Measurements from ENCODE around the gene EDRF1. TPM values are rescaled to one million over a fixed set of nuclear protein-coding genes. Genes with fewer than 3 reads are reported as not detected.

Gene EDRF1
- total and polyA plus RNA-seq, 2 of the 8 experiments (the other 6 are each of a cell fraction or from before 2014, with no cell fraction given) = 19.9 to 37.8 TPM

DNA sequence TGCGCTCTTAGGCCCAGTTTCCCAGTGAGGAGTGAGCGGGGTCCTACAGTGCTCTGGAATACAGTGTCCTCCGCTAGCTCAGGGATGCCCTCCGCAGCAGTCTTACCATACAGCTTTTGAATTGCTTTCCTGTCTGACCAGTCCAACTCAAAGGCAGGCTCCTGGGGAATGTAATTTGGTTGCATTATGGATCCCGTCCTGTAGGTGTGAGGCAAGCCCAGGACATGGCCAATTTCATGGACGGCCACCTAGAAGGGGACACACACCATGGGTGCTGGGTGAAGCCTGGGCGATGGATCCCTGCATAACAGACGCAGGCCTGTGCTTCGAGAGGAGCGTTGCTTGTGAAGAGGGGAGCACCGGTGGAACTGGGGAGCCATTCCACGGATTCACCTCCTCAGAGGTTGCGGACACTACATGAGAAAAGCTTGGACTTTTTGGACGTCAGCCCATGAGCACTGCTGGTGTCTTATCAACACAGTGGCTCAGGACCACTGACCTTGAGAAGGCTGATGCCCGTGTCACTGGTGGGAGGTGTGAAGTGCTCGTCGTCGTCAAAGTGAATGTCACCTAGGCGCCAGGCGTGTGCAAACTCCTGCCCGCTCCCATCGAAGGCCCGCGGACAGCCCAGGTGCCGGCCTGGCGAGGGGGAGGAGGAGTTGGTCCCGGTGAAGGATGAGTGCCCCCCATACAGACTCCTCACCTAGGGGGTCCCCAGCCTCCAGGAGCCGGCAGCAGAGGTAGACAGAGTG is 52.8 kb downstream of the EDRF1 start:
- Histone ChIP-seq H4K20me1 (replicated peaks in 1 of 2; ENCODE audit: control insufficient read depth in 1 of 2, insufficient read depth in 2 of 2, low read length in 2 of 2) (peaks cover 0 to 2% of the 10 kb centered on the region in 2 experiments), H4K91ac (replicated peaks; ENCODE audit: insufficient read length, low read length) (no peak overlapping the region), H2BK20ac (ENCODE audit: low read length) (no peak overlapping the region), H4K5ac (ENCODE audit: insufficient read length, low read depth, low read length) (no peak overlapping the region), H2BK120ac (replicated peaks; ENCODE audit: low read depth, low read length) (no peak overlapping the region), H3K79me2 (ENCODE audit: control insufficient read depth in 1 of 2, insufficient read depth in 2 of 2, low read length in 2 of 2) (no peaks in the 10 kb centered on the region), H2AK5ac (ENCODE audit: low read depth, low read length) (no peak overlapping the region), H3K27me3 (replicated peaks in 1 of 4; ENCODE audit: control insufficient read depth in 3 of 4, extremely low read depth in 1 of 4, insufficient read depth in 3 of 4, low read length in 3 of 4) (no peaks in the 10 kb centered on the region), H3K56ac (replicated peaks; ENCODE audit: insufficient read length, low read depth, low read length) (no peak overlapping the region), H3K9ac (replicated peaks in 1 of 4; ENCODE audit: extremely low read depth in 1 of 4, low read depth in 3 of 4, low read length in 3 of 4) (no peak overlapping the region), H2BK12ac (ENCODE audit: low read depth, low read length) (no peak overlapping the region), H3K14ac (ENCODE audit: insufficient read length) (no peak overlapping the region), H3K79me1 (ENCODE audit: low read depth, low read length) (no peaks in the 10 kb centered on the region), H2AFZ (ENCODE audit: low read length) (no peak overlapping the region), H3K4me2 (ENCODE audit: insufficient read depth in 1 of 2, low read depth in 2 of 2, low read length in 2 of 2) (no peak overlapping the region), H3K9me3 (ENCODE audit: insufficient read depth in 2 of 2, low read depth in 1 of 2, low read length in 1 of 2) (no peaks in the 10 kb centered on the region), H3K4me1 (replicated peaks in 1 of 4; ENCODE audit: control insufficient read depth in 3 of 4, insufficient read depth in 4 of 4, low read length in 3 of 4) (no peaks in the 10 kb centered on the region), H4K8ac (ENCODE audit: extremely low read depth, insufficient read depth, low read length) (no peak overlapping the region), H3K4ac (replicated peaks; ENCODE audit: insufficient read length, low read depth, low read length) (no peak overlapping the region), H2BK15ac (ENCODE audit: low read length) (no peak overlapping the region), H3K36me3 (ENCODE audit: control insufficient read depth in 2 of 4, insufficient read depth in 4 of 4, low read length in 3 of 4) (no peaks in the 10 kb centered on the region), H2BK5ac (ENCODE audit: low read depth, low read length) (no peak overlapping the region), H3K4me3 (ENCODE audit: extremely low read depth in 1 of 4, insufficient read depth in 2 of 4, low read depth in 3 of 4, low read length in 4 of 4) (no peak overlapping the region), H3K23me2 (ENCODE audit: low read depth, low read length) (no peaks in the 10 kb centered on the region), H3K18ac (ENCODE audit: extremely low read depth, low read length) (no peak overlapping the region), H3K23ac (ENCODE audit: insufficient read length) (no peak overlapping the region), H3K27ac (ENCODE audit: low read depth, low read length) (no peak overlapping the region)
- POLR2A ChIA-PET (ENCODE audit: partially characterized antibody) = interaction anchor here (0.8 to 2.0 kb wide), 2 partner anchors 9 to 12 kb away, joined by 3 to 5 read pairs; no protein-coding TSS in a partner anchor
- CTCF ChIA-PET (ENCODE audit: partially characterized antibody) = interaction anchor here (0.8 to 1.7 kb wide), 4 partner anchors 9 to 50 kb away, joined by 3 to 4 read pairs (median 4); partner anchors contain the start of gene UROS
- 89% methylated on average over 28 of the region's 28 CpGs; no CpG with 5 or more reads in 1 of the 2 experiments for WGBS, 2 experiments (ENCODE audit: extremely low coverage in 1 of 2, insufficient coverage in 1 of 2, insufficient read length in 1 of 2, insufficient replicate concordance in 2 of 2, low coverage in 1 of 2, low lambda C conversion rate in 2 of 2, missing lambda C conversion rate in 1 of 2)
- FAIRE-seq = no peak
- TF ChIP-seq ZNF274 (IDR thresholded peaks at IDR 0.05; ENCODE audit: borderline replicate concordance, extremely low read depth, low read length) (no peak), ASH2L (IDR thresholded peaks at IDR 0.05; ENCODE audit: low read length) (no peak)
- no peak for DNase-seq (ENCODE audit: low read depth in 1 of 2, low spot score in 2 of 2)
